H1 (cell line): Measurements from ENCODE around the gene SCNN1A. TPM values are rescaled to one million over a fixed set of nuclear protein-coding genes. Genes with fewer than 3 reads are reported as not detected.

Experiments used
- CTCF ChIA-PET: fragments of 300-600 bp; sonication (Branson Sonifier 250); formaldehyde crosslinking; loops from one replicate; lab custom pipeline; 2021; ENCODE audit not compliant: partially characterized antibody; lab: Charles Lee
- POLR2A ChIA-PET: fragments of 300-600 bp; sonication (Branson Sonifier 250); formaldehyde crosslinking; loops from one replicate; lab custom pipeline; 2021; ENCODE audit warnings: inconsistent platforms; ENCODE audit not compliant: partially characterized antibody; lab: Charles Lee
- DNase-seq, 2 experiments: peaks; one replicate each; pipeline versions ENCODE4 v3.0.0 to v3.0.0-alpha.2; 2010 to 2022; ENCODE audit warnings: low spot score in 2 of 2, low read depth in 1 of 2, mixed read lengths in 1 of 2
- FAIRE-seq: peaks from 2 replicates; lab custom pipeline; 2011; peaks lifted over from hg19 to GRCh38; lab: Jason Lieb, UNC
- H2AFZ ChIP-seq: 2 replicates; pipeline ENCODE4 v1.8.1; 2012; ENCODE audit warnings: low read length, inconsistent platforms
- H2AK5ac ChIP-seq: 2 replicates; pipeline ENCODE4 v1.6.1; 2013; ENCODE audit warnings: low read depth, low read length
- H2BK120ac ChIP-seq: replicated peaks from 2 replicates; pipeline ENCODE3; 2013; ENCODE audit warnings: low read depth, low read length, inconsistent platforms
- H2BK12ac ChIP-seq: 2 replicates; pipeline ENCODE4 v1.6.1; 2013; ENCODE audit warnings: low read depth, low read length
- H2BK15ac ChIP-seq: 2 replicates; pipeline ENCODE4 v1.6.1; 2013; ENCODE audit warnings: low read length
- H2BK20ac ChIP-seq: 2 replicates; pipeline ENCODE4 v1.6.1; 2013; ENCODE audit warnings: low read length
- H2BK5ac ChIP-seq: 2 replicates; pipeline ENCODE4 v1.6.1; 2013; ENCODE audit warnings: low read depth, low read length
- H3K14ac ChIP-seq: 2 replicates; pipeline ENCODE4 v1.6.1; 2013; ENCODE audit warnings: inconsistent platforms; ENCODE audit not compliant: insufficient read length
- H3K18ac ChIP-seq: 2 replicates; pipeline ENCODE4 v1.6.1; 2013; ENCODE audit warnings: low read length; ENCODE audit errors: extremely low read depth
- H3K23ac ChIP-seq: 2 replicates; pipeline ENCODE4 v1.6.1; 2013; ENCODE audit warnings: inconsistent platforms; ENCODE audit not compliant: insufficient read length
- H3K23me2 ChIP-seq: 2 replicates; pipeline ENCODE4 v1.6.1; 2013; ENCODE audit warnings: low read depth, low read length
- H3K27ac ChIP-seq: 2 replicates; pipeline ENCODE4 v1.6.1; 2011; ENCODE audit warnings: low read depth, low read length, inconsistent platforms
- H3K27me3 ChIP-seq, 4 experiments: replicated peaks in 1 of 4; 1 replicate in 1 of 4; 2 replicates in 3 of 4; pipeline versions ENCODE4 v1.6.1 to v1.8.1; 2011 to 2013; ENCODE audit warnings: low read length in 3 of 4, mild to moderate bottlenecking in 3 of 4, inconsistent platforms in 2 of 4, mixed read lengths in 2 of 4, moderate library complexity in 1 of 4; ENCODE audit not compliant: control insufficient read depth in 3 of 4, insufficient read depth in 3 of 4; ENCODE audit errors: extremely low read depth in 1 of 4
- H3K36me3 ChIP-seq, 4 experiments: 2 replicates each; pipeline versions ENCODE4 v1.6.1 to v1.8.1; 2011 to 2013; ENCODE audit warnings: mild to moderate bottlenecking in 4 of 4, low read length in 3 of 4, moderate library complexity in 2 of 4, control low read depth in 1 of 4, inconsistent platforms in 1 of 4; ENCODE audit not compliant: insufficient read depth in 4 of 4, control insufficient read depth in 2 of 4
- H3K4ac ChIP-seq: replicated peaks from 2 replicates; pipeline ENCODE3; 2013; ENCODE audit warnings: low read length, low read depth, mixed read lengths, inconsistent platforms; ENCODE audit not compliant: insufficient read length
- H3K4me1 ChIP-seq, 4 experiments: replicated peaks in 1 of 4; 1 replicate in 1 of 4; 2 replicates in 3 of 4; pipeline versions ENCODE4 v1.6.1 to v1.8.1; 2011 to 2013; ENCODE audit warnings: low read length in 3 of 4, inconsistent platforms in 2 of 4, mixed read lengths in 1 of 4; ENCODE audit not compliant: insufficient read depth in 4 of 4, control insufficient read depth in 3 of 4
- H3K4me2 ChIP-seq, 2 experiments: 2 replicates each; pipeline versions ENCODE4 v1.6.1 to v1.8.1; 2011 to 2013; ENCODE audit warnings: low read depth in 2 of 2, low read length in 2 of 2, control low read depth in 1 of 2, inconsistent platforms in 1 of 2, mild to moderate bottlenecking in 1 of 2; ENCODE audit not compliant: insufficient read depth in 1 of 2
- H3K4me3 ChIP-seq, 4 experiments: fragments of 200-600, 300-600 bp in 1 of 4; sonication (generic), shearing (Covaris generic), sonication (Bioruptor Twin) in 1 of 4; 2 replicates each; pipeline versions ENCODE4 v1.5.1 to v1.8.1; 2011 to 2016; ENCODE audit warnings: low read length in 4 of 4, low read depth in 3 of 4, control low read depth in 2 of 4, inconsistent platforms in 2 of 4, mild to moderate bottlenecking in 2 of 4, mixed read lengths in 1 of 4, moderate library complexity in 1 of 4; ENCODE audit not compliant: insufficient read depth in 2 of 4; ENCODE audit errors: extremely low read depth in 1 of 4
- H3K56ac ChIP-seq: replicated peaks from 2 replicates; pipeline ENCODE3; 2013; ENCODE audit warnings: low read depth, mild to moderate bottlenecking, mixed read lengths, low read length, inconsistent platforms; ENCODE audit not compliant: insufficient read length
- H3K79me1 ChIP-seq: 2 replicates; pipeline ENCODE4 v1.6.1; 2013; ENCODE audit warnings: low read depth, low read length, control low read depth
- H3K79me2 ChIP-seq, 2 experiments: 2 replicates each; pipeline versions ENCODE4 v1.6.1 to v1.8.1; 2012 to 2013; ENCODE audit warnings: low read length in 2 of 2, mild to moderate bottlenecking in 2 of 2, inconsistent platforms in 1 of 2; ENCODE audit not compliant: insufficient read depth in 2 of 2, control insufficient read depth in 1 of 2
- H3K9ac ChIP-seq, 4 experiments: replicated peaks in 1 of 4; 1 replicate in 1 of 4; 2 replicates in 3 of 4; pipeline versions ENCODE4 v1.6.1 to v1.8.1; 2011 to 2013; ENCODE audit warnings: low read depth in 3 of 4, low read length in 3 of 4, control low read depth in 2 of 4, mild to moderate bottlenecking in 2 of 4, moderate library complexity in 2 of 4, inconsistent platforms in 1 of 4; ENCODE audit errors: extremely low read depth in 1 of 4
- H3K9me3 ChIP-seq, 2 experiments: 2 replicates each; pipeline versions ENCODE4 v1.6.1 to v1.8.1; 2012 to 2013; ENCODE audit warnings: mild to moderate bottlenecking in 2 of 2, moderate library complexity in 2 of 2, control low read depth in 1 of 2, inconsistent platforms in 1 of 2, low read depth in 1 of 2, low read length in 1 of 2, mixed read lengths in 1 of 2; ENCODE audit not compliant: insufficient read depth in 2 of 2
- H4K20me1 ChIP-seq, 2 experiments: replicated peaks in 1 of 2; 2 replicates each; pipeline versions ENCODE3 to v1.8.1; 2011 to 2013; ENCODE audit warnings: inconsistent platforms in 2 of 2, low read length in 2 of 2, mild to moderate bottlenecking in 1 of 2; ENCODE audit not compliant: insufficient read depth in 2 of 2, control insufficient read depth in 1 of 2
- H4K5ac ChIP-seq: 2 replicates; pipeline ENCODE4 v1.6.1; 2013; ENCODE audit warnings: low read length, low read depth, mixed read lengths, inconsistent platforms; ENCODE audit not compliant: insufficient read length
- H4K8ac ChIP-seq: 2 replicates; pipeline ENCODE4 v1.8.0; 2013; ENCODE audit warnings: mild to moderate bottlenecking, moderate library complexity, low read length, inconsistent platforms; ENCODE audit not compliant: insufficient read depth; ENCODE audit errors: extremely low read depth
- H4K91ac ChIP-seq: replicated peaks from 2 replicates; pipeline ENCODE3; 2013; ENCODE audit warnings: low read length, mixed read lengths, inconsistent platforms; ENCODE audit not compliant: insufficient read length
- ASH2L ChIP-seq: fragments of 200-600, 300-600 bp; sonication (generic); IDR thresholded peaks from one replicate; pipeline ENCODE4 v1.7.1; 2017; ENCODE audit warnings: low read length
- CTCF ChIP-seq, 3 experiments: IDR thresholded peaks; 1 replicate in 2 of 3; 2 replicates in 1 of 3; pipeline versions ENCODE4 v1.5.1 to v1.6.1; 2011; ENCODE audit warnings: low read length in 3 of 3, mild to moderate bottlenecking in 3 of 3, inconsistent platforms in 2 of 3, low read depth in 1 of 3, moderate library complexity in 1 of 3; ENCODE audit not compliant: insufficient read depth in 1 of 3; ENCODE audit errors: control extremely low read depth in 1 of 3
- EGR1 ChIP-seq: IDR thresholded peaks from 2 replicates; pipeline ENCODE4 v1.6.1; 2011; ENCODE audit warnings: low read depth, low read length, borderline replicate concordance
- HDAC2 ChIP-seq, 2 experiments: fragments of 300-600 bp in 1 of 2; sonication (generic) in 1 of 2; IDR thresholded peaks; 2 replicates each; pipeline ENCODE4 v1.6.1; 2011 to 2012; ENCODE audit warnings: low read depth in 2 of 2, low read length in 2 of 2, mild to moderate bottlenecking in 2 of 2, moderate library complexity in 2 of 2, borderline replicate concordance in 1 of 2, inconsistent platforms in 1 of 2
- KDM1A ChIP-seq: fragments of 200-600, 300-600 bp; sonication (generic); IDR thresholded peaks from 2 replicates; pipeline ENCODE4 v1.7.1; 2016; ENCODE audit warnings: mild to moderate bottlenecking, low read length, borderline replicate concordance
- NANOG ChIP-seq: IDR thresholded peaks from 2 replicates; pipeline ENCODE4 v1.6.1; 2011; ENCODE audit warnings: low read length, low read depth, mild to moderate bottlenecking, inconsistent platforms; ENCODE audit not compliant: insufficient read depth, poor library complexity, severe bottlenecking
- POLR2A ChIP-seq, 2 experiments: IDR thresholded peaks; 1 replicate in 1 of 2; 2 replicates in 1 of 2; pipeline ENCODE4 v1.6.1; 2011; ENCODE audit warnings: low read depth in 2 of 2, low read length in 2 of 2, mild to moderate bottlenecking in 2 of 2; ENCODE audit errors: control extremely low read depth in 1 of 2
- POU5F1 ChIP-seq: IDR thresholded peaks from 2 replicates; pipeline ENCODE4 v1.6.1; 2011; ENCODE audit warnings: low read depth, mild to moderate bottlenecking, low read length, moderate library complexity
- RXRA ChIP-seq: IDR thresholded peaks from 2 replicates; pipeline ENCODE4 v1.6.1; 2011; ENCODE audit warnings: low read depth, mild to moderate bottlenecking, low read length, moderate library complexity; ENCODE audit not compliant: insufficient read depth
- SIRT6 ChIP-seq: IDR thresholded peaks from one replicate; pipeline ENCODE4 v1.7.1; 2012; ENCODE audit warnings: low read length, inconsistent platforms
- WGBS, 2 experiments: shearing (Covaris generic) in 1 of 2; methylation state at CpG; one replicate each; pipeline versions ENCODE4 v1.1.6 to v1.1.7; 2013 to 2015; ENCODE audit warnings: low lambda C conversion rate in 2 of 2, mixed read lengths in 2 of 2, inconsistent platforms in 1 of 2, low coverage in 1 of 2, missing lambda C conversion rate in 1 of 2; ENCODE audit not compliant: insufficient replicate concordance in 2 of 2, insufficient coverage in 1 of 2, insufficient read length in 1 of 2; ENCODE audit errors: extremely low coverage in 1 of 2, missing lambda C conversion rate in 1 of 2; 5-methylcytosine and 5-hydroxymethylcytosine counted together
- polyA plus RNA-seq, 7 experiments: library from polyadenylated mRNA; depleted of rRNA in 3 of 7; stranded (reverse) in 5 of 7; unstranded in 2 of 7; fragments of >200 nt in 5 of 7; fragments of 200-250 nt in 2 of 7; gene quantifications; 1 replicate in 5 of 7; 2 replicates in 1 of 7; 4 replicates in 1 of 7; pipeline versions ENCODE4 v1.2.1 to v1.2.3, GENCODE V29; 2011 to 2013; ENCODE audit warnings: missing spikeins in 2 of 7, mixed read lengths in 2 of 7
- total RNA-seq: library from RNA; stranded (reverse); fragmentation: NEBNext Ultra II Directional; extraction: Animal tissue kit (Norgen Biotek cat#: 25700); gene quantifications from 2 replicates; pipeline ENCODE4 v1.2.1, GENCODE V29; 2021

SCNN1A gene
- total and polyA plus RNA-seq, 2 of the 8 experiments (the other 6 are each of a cell fraction or from before 2014, with no cell fraction given), result 85.5 to 156 TPM

GRCh38 chr12:6330192-6330591, 45.2 kb downstream of the SCNN1A start:
- Histone ChIP-seq H3K4me3 (no peak overlapping the region), H3K79me1 (peaks cover 3% of the 10 kb centered on the region; the same call in 1 of the 2 replicates), H3K14ac (no peak overlapping the region), H2BK5ac (no peak overlapping the region), H4K91ac (no peak overlapping the region), H2BK120ac (no peak overlapping the region), H3K9me3 (no peaks in the 10 kb centered on the region), H3K23me2 (no peaks in the 10 kb centered on the region; the same call in 1 of the 2 replicates), H3K4me2 (no peak overlapping the region; a peak in 1 of 4 replicates), H2AFZ (no peak overlapping the region), H3K9ac (no peak overlapping the region; a peak in 1 of 7 replicates), H4K8ac (no peak overlapping the region), H2BK12ac (no peak overlapping the region), H3K79me2 (peaks cover 0 to 16% of the 10 kb centered on the region in 2 experiments; a peak in 2 of 4 replicates), H3K4me1 (peaks cover 0 to 33% (median 18%) of the 10 kb centered on the region in 4 experiments; a peak in 6 of 7 replicates), H4K20me1 (no peaks in the 10 kb centered on the region), H2AK5ac (no peak overlapping the region), H2BK20ac (no peak overlapping the region), H3K56ac (no peak overlapping the region), H3K27me3 (no peaks in the 10 kb centered on the region), H4K5ac (no peak overlapping the region), H3K36me3 (peaks cover 17 to 47% (median 29%) of the 10 kb centered on the region in 4 experiments; a peak in 5 of 8 replicates), H3K23ac (no peak overlapping the region), H3K4ac (no peak overlapping the region), H3K18ac (no peak overlapping the region), H2BK15ac (peak overlapping the region; percentile 81; the same call in 1 of the 2 replicates), H3K27ac (no peak overlapping the region)
- FAIRE-seq, result no peak
- 100% methylated on average over 4 of the region's 5 CpGs; no CpG with 5 or more reads in 1 of the 2 experiments for WGBS, 2 experiments
- CTCF ChIA-PET, result interaction anchor here (1.0 to 7.8 kb wide), 10 partner anchors 9 to 226 kb away, joined by 3 to 109 read pairs (median 8); partner anchors contain the start of genes CD9, IFFO1, SCNN1A and TNFRSF1A
- no peak for DNase-seq
- POLR2A ChIA-PET, result interaction anchor here (0.7 to 17.5 kb wide), 14 partner anchors 8 to 204 kb away, joined by 3 to 286 read pairs (median 4); partner anchors contain the start of genes CD9, GAPDH, LTBR and SCNN1A
- TF ChIP-seq ASH2L (no peak), SIRT6 (no peak), POLR2A (IDR thresholded peaks at IDR 0.05; ENCODE audit: control extremely low read depth in 1 of 2, low read depth in 2 of 2, low read length in 2 of 2) (no peak), KDM1A (no peak), RXRA (no peak), CTCF (IDR thresholded peaks at IDR 0.05; ENCODE audit: control extremely low read depth in 1 of 3, insufficient read depth in 1 of 3, low read depth in 1 of 3, low read length in 3 of 3) (no peak), NANOG (no peak), HDAC2 (IDR thresholded peaks at IDR 0.05; ENCODE audit: borderline replicate concordance in 1 of 2, low read depth in 2 of 2, low read length in 2 of 2) (no peak), POU5F1 (no peak), EGR1 (no peak)
